ENCODE measurements around the gene CD81.

The CD81 gene

GRCh38 chr11:2390091-2390724 lies 13.1 kb downstream of the CD81 start:
- DNase-seq (ENCODE audit: low read depth): no peak

GRCh38 chr11:2390725-2391151 lies 13.6 kb downstream of the CD81 start:
- no peak for DNase-seq (ENCODE audit: low read depth)

DNA sequence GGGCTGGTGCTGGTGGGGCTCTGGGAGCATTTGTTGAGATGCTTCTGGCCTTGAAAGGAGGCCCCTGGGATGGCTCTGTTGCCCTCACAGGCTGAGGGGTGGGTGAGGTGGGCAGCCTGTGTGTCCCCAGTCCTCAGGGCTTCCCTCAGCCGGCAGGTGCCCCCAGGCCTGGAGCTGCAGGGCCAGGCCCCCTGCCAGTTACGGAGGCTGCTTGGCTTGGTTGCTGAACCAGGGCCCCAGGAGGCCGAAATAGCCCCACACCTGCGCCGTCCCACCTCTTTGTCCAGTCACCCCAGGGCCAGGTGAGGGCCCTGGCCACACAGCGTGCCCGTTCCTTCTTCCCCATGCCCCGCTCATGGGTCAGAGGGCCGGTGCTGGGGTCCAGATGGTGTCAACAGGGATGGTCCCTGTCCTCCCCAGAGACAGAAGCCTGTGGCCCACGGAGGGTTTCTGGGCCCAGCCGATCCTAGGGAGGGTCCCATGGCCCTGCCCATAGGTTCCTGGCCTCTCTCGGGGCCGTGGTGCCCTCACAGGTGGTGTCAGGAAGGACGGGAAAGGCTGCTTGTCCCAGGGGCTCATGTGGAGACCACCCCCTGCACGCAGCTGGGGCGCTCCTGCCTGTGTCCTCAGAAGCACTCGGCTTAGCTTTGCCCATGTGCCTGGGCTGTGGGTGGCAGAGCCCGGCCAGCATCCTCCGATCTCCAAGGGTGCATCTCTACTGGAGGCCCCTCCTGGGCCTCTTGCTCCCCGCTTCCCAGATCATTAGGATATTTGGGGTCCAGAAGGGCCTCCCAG lies 14.3 kb downstream of the CD81 start:
- DNase-seq (ENCODE audit: low read depth): no peak

DNA sequence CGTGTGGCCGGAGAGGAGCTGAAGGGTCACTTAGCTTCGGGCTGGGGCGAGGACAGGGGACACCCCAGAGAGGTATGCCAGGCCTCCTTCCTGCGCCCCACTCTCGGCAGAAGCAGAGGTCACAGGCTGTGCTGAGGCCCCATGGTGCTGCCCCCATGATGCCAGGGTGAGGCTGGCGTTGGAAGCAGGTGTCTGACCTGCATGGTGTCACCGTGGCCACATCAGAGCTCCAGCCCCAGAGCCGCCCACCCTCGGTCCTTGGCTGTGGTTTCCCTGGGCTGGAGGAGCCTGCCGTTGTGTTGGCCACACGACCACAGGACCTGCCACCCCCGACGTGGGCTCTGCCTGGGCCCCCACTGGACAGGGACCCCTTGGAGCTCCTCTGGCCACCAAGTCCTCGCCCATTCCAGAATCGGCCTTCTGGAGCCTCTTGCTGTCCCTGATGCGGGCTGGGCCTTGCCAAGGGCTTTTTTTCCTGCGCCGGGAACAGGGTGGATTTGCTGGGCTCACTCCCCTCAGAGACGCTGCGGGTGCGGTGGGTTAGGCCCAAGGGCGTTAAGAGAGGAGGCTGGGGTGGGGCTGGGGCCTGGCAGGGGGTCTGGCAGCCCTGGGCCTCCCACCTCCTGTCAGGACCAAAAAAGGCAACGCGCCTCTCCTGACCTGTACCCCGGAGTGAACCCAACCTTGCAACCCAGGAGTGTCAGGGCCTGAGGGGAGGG lies 15.3 kb downstream of the CD81 start:
- no peak for DNase-seq (ENCODE audit: low read depth)

DNA sequence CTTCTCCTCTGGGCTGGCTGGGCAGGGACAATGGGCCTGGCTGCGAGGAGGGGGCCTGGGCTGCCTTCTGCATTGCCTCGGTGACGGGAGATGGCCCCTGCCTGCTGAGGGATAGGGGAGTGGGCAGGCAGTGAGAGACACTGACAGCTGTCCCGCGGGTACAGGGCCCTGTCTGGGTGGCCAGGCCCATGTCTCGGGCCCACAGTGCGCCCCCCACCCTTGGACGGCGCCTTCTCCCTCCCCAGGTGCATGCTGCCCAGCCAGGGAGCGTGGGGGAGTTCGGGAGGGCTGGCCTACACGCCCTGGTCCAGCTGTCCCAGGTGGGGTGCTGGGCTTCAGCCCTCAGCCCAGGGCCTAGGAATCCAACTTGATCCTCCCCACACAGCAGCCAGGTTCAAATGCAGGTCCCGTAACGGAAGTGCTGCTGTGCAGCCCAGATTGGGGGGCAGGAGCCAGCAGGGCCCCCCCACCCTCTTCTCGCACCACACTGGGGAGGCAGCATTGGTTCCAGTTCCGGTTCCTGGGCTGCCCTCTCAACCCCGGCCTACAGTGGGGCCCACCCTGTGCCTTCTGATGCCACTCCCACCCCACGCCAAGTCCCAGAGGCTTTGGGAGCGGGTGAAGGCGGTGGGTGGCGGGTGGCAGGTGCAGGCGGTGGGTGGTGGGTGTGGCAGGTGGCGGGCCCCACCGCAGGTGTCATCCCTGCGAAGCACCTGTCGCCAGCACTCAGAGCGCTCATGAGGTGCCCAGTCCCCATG lies 16.2 kb downstream of the CD81 start:
- no peak for DNase-seq (ENCODE audit: low read depth)

DNA sequence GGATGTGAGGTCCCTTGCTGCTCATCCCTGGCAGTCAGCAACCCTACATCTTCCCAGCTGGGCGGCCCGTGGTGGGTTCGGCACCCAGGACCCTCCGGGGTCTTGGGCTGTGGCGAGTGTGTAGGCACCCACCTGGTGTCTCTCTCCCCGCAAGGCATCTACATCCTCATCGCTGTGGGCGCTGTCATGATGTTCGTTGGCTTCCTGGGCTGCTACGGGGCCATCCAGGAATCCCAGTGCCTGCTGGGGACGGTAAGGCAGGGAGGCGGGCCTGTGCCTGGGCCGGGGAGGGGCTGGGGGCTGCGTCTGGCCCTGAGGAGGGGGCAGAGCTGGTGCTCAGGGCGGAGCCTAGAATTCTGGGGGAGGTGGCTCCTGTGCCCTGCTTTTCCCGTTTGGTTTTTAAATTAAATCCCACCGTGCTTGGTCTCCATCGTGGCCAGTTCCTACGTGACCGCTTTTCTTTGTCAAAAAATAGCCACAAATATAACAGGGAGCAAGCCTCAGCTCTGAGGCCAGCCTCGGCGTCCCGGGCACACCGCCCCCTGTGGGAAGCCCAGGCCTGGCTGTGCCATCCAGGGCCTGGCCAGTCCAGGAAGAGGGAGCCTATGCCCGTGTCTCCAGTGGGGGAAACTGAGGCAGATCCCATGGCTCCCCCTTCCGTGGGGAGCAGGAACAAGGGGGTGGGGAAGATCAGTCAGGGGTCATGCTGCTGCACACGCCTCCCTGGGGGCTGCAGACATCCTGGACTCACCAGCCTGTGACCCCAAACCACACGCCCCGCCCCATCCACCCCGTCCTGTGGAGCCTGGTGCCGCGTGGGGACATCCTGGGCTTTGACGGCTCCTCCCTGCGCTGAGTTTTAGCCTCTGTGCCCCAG lies 17.1 kb downstream of the CD81 start:
- no peak for DNase-seq (ENCODE audit: low read depth)

DNA sequence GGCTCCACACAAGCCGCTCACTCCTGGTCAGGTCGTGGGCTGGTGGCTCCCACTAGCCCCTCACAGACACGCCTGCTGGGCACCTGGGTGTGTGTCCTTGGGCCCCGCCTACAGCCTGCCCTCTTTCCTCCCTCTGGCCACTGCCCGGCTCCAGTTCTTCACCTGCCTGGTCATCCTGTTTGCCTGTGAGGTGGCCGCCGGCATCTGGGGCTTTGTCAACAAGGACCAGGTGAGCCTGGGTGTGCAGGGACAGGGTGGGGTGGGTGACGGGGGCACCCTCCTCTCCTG lies 17.7 kb downstream of the CD81 start:
- DNase-seq (ENCODE audit: low read depth): no peak

- no peak for DNase-seq (ENCODE audit: low read depth)
These were observed 18.2 kb downstream of the CD81 start for GRCh38 chr11:2395211-2395730.

GRCh38 chr11:2395856-2396255 lies 18.7 kb downstream of the CD81 start:
- no peak for DNase-seq (ENCODE audit: low read depth)

DNA sequence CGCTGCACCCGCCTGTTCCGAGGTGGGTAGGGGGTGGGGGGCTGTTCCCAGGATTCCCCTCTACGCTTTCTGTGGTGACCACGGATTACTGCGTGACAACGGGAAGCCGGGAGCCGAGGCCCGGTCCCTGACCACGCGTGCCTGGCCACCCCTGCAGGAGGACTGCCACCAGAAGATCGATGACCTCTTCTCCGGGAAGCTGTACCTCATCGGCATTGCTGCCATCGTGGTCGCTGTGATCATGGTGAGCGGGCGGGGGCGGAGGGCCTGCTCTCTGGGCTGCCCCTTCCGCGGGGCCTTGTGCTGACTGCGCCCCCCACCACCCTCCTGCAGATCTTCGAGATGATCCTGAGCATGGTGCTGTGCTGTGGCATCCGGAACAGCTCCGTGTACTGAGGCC lies 19.4 kb downstream of the CD81 start:
- DNase-seq (ENCODE audit: low read depth): no peak

DNA sequence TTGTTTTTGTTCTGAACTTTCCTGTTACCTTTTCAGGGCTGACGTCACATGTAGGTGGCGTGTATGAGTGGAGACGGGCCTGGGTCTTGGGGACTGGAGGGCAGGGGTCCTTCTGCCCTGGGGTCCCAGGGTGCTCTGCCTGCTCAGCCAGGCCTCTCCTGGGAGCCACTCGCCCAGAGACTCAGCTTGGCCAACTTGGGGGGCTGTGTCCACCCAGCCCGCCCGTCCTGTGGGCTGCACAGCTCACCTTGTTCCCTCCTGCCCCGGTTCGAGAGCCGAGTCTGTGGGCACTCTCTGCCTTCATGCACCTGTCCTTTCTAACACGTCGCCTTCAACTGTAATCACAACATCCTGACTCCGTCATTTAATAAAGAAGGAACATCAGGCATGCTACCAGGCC lies 19.9 kb downstream of the CD81 start:
- DNase-seq (ENCODE audit: low read depth): no peak

DNA sequence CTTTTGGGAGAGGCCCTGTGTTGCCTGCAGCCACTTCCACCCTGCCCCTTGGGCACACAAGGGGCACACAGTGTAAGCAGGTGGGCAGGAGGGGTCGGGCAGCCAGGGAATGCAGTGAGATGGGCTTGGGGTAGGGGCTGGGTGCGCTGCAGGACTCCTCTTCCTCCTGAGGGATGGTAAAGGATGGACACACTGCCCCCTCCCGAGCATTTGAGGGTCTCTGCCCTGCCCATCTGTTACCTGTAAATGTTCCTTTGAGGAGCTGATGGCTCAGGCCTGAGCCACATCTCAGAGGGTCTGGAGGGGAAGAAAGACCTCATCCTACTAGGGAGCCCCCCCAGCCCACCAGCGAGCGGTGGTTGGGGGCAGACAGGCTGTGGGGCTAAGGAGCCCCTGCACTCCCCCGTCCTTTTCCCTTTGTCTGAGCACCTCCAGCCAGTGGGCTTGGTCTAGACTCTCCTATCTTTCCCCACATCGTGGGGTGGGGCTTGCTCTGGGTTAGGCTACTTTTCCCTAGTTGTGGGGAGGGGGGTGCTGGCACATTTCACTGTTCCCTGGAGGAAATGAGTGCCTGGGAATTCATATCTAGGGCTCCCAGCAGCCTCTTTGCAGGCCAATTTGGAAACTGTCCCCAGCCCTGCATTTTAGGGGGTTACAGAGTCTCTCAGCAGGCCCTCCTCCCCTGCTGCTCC lies 21.7 kb downstream of the CD81 start:
- DNase-seq (ENCODE audit: low read depth): no peak

DNA sequence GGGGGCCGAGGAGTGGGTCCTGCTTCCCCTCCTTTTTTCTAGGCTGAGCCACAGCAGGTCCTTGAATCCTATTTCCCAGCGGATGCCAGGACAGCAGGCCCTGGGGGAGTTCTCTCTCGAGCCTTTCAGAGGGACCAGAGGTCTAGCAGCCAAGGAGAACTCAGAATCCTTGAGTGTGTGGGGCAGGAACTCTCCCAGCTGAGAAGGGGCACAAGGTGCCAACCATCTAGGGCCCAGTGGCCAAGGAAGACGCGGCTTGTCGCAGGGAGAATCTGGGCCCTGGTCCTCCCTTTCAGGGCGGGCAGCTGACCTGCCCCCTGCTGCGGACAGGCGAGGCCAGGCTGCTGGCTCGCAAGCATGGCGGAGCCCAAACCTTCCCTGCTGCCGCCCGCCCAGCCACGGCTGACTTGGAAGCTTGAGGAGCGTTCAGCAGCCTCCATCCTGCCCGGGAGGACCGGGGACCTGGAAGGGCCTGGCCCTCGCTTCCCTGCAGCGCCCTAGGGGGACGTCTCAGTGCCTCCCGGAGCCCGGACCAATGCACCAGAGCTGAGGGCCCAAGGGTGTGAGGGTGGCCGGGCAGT lies 22.5 kb downstream of the CD81 start:
- DNase-seq (ENCODE audit: low read depth): no peak

GRCh38 chr11:2400069-2400761 lies 23.1 kb downstream of the CD81 start, which contains the start of gene TSSC4:
Gene TSSC4, plus strand, starts transcription at chr11:2400750. Its CDS starts 1,884 bp downstream, at chr11:2402634.
- peak; percentile 99 for DNase-seq (ENCODE audit: low read depth)

- no peak for DNase-seq (ENCODE audit: low read depth)
These were observed 23.8 kb downstream of the CD81 start for GRCh38 chr11:2400762-2401435.

DNA sequence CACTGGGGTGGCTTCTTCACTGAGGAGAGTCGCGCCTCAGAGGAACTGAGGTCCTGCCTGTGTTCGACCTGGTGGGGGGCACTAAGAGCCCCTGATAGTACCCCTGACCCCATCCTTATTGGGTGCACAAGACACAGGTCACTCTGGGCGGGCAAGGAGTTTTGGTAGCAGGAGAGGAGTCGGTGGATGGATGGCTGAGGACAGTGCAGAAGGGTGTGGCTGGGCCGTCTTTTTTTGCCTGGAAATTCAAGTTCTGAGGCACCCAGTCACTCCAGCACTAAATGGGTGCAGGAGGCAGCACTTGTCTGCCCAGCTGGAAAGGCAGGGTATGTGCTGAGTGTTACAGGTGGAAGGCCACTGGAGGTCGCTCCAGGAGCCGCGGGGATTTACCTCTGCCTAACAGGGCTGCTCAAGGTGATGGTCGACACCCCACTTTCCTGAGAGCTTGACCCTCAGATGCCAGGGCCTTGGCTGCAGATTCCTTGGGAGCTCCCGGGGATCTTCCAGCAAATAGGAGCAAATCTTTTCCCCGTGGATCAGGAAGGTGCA lies 24.4 kb downstream of the CD81 start:
- no peak for DNase-seq (ENCODE audit: low read depth)

- DNase-seq (ENCODE audit: low read depth): no peak
These were observed 25.0 kb downstream of the CD81 start for GRCh38 chr11:2402106-2402505.

DNA sequence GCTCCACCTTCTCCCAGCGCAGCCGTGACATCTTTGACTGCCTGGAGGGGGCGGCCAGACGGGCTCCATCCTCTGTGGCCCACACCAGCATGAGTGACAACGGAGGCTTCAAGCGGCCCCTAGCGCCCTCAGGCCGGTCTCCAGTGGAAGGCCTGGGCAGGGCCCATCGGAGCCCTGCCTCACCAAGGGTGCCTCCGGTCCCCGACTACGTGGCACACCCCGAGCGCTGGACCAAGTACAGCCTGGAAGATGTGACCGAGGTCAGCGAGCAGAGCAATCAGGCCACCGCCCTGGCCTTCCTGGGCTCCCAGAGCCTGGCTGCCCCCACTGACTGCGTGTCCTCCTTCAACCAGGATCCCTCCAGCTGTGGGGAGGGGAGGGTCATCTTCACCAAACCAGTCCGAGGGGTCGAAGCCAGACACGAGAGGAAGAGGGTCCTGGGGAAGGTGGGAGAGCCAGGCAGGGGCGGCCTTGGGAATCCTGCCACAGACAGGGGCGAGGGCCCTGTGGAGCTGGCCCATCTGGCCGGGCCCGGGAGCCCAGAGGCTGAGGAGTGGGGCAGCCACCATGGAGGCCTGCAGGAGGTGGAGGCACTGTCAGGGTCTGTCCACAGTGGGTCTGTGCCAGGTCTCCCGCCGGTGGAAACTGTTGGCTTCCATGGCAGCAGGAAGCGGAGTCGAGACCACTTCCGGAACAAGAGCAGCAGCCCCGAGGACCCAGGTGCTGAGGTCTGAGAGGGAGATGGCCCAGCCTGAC lies 26.0 kb downstream of the CD81 start:
- DNase-seq (ENCODE audit: low read depth): no peak

Data from T follicular helper cell (primary cell).